Heart right ventricle (tissue), 16 donors: ENCODE results near the gene KRTDAP. TPM values are rescaled to one million over a fixed set of nuclear protein-coding genes. Genes with fewer than 3 reads are reported as not detected.

ENCODE experiments used
- ATAC-seq, 8 donors: fragments of 200-7000 bp; cut with Tn5 transposase; one replicate each; pipeline ENCODE4 v1.9.1; 2020; ENCODE audit warnings: mild to moderate bottlenecking in 8 of 8, moderate library complexity in 8 of 8, moderate number of reproducible peaks in 1 of 8
- DNase-seq, 2 donors: peaks; one replicate each; pipeline ENCODE4 v3.0.0-alpha.2; 2020
- H3K27ac ChIP-seq, 10 donors: fragments of 200-600 bp; sonication (generic) in 2 of 10; one replicate each; pipeline versions ENCODE4 v1.5.0 to v1.8.0; 2020 to 2022; ENCODE audit warnings: mild to moderate bottlenecking in 3 of 10
- H3K27me3 ChIP-seq, 7 donors: fragments of 200-600 bp; one replicate each; pipeline ENCODE4 v1.8.0; 2021 to 2022; ENCODE audit warnings: mild to moderate bottlenecking in 2 of 7
- H3K36me3 ChIP-seq, 9 donors: fragments of 200-600 bp; sonication (generic) in 1 of 9; one replicate each; pipeline versions ENCODE4 v1.5.0 to v1.8.0; 2020 to 2022; ENCODE audit warnings: mild to moderate bottlenecking in 2 of 9
- H3K4me1 ChIP-seq, 9 donors: fragments of 200-600 bp; sonication (generic) in 1 of 9; one replicate each; pipeline versions ENCODE4 v1.5.0 to v1.8.0; 2020 to 2022; ENCODE audit warnings: mild to moderate bottlenecking in 4 of 9
- H3K4me3 ChIP-seq, 10 donors: fragments of 200-600 bp; sonication (generic) in 2 of 10; one replicate each; pipeline versions ENCODE4 v1.5.0 to v1.8.0; 2020 to 2022; ENCODE audit warnings: mild to moderate bottlenecking in 7 of 10, moderate library complexity in 2 of 10
- H3K9me3 ChIP-seq, 11 donors: fragments of 200-600 bp in 10 of 11; sonication (generic) in 2 of 11; one replicate each; pipeline versions ENCODE4 v1.5.0 to v1.8.0; 2013 to 2022; ENCODE audit warnings: mild to moderate bottlenecking in 2 of 11, control low read depth in 1 of 11, moderate library complexity in 1 of 11
- WGBS, 2 donors: extraction: QIAGEN DNeasy Blood & Tissue Kit; methylation state at CpG; one replicate each; pipeline ENCODE4 v1.1.7; 2013; ENCODE audit warnings: inconsistent platforms in 1 of 2; 5-methylcytosine and 5-hydroxymethylcytosine counted together
- intact Hi-C, 10 donors: fragments of 100-400 bp; cut with DNase I; formaldehyde crosslinking; loops; one replicate each; pipeline versions ENCODE4 v1.11.1 to v1.14.2; 2022
- polyA plus RNA-seq, 2 donors: library from polyadenylated mRNA; stranded (reverse); fragments of 200-250 nt; gene quantifications; one replicate each; pipeline ENCODE4 v1.2.3, GENCODE V29; 2013
- total RNA-seq, 10 donors: library from RNA; stranded (reverse); fragmentation: NEBNext Ultra II Directional in 3 of 10; extraction: Animal tissue kit (Norgen Biotek cat#: 25700) in 3 of 10; gene quantifications; one replicate each; pipeline versions ENCODE4 v1.2.1 to v1.2.4, GENCODE V29; 2021 to 2023
- TF ChIP-seq, protein P1 (sequence below), 9 donors: fragments of 200-600 bp; sonication (generic) in 2 of 9; IDR thresholded peaks; one replicate each; pipeline versions ENCODE4 v1.5.0 to v1.8.0; 2021 to 2022; ENCODE audit warnings: antibody characterized with exemption in 9 of 9, mild to moderate bottlenecking in 5 of 9, moderate library complexity in 1 of 9
- donor health status: Arrhythmogenic right ventricular cardiomyopathy.
- donor health status: ischemic (EF 13 %, LVEDD 7.1; RV severe dilation, severe dysfunction).
- donor health status: healthy with polysubstance abuse.
- donor health status: DM: no; HTN: yes; CAD: no.
- donor health status: DM: no; HTN: no; CAD: no.
- donor health status: ischemic (EF 25% LVEDD 6.9; RV normal size, moderate dysfunction).
- donor health status: ischemic (EF 25% LVEDD 5.7; RV mildly dilated, moderate dysfunction).
- donor health status: healthy.
- donor health status: DM: yes; HTN: yes; CAD: no.
- donor health status: Ischemic cardiomyopathy.
- donor health status: ischemic (EF 35%, LVEDD 5.7; RV mildly dilated, moderate dysfunction).
- donor health status: nonischemic (EF 11% LVEDD 7.7; RV severe dilation, severe dysfunction).
- donor health status: DM: yes; HTN: yes; CAD: no.
- donor health status: PGD.
- donor health status: ischemic (EF 29% LVEDD 5.4; RV normal size, mild dysfunction).
- donor health status: nonischemic (EF 23%, LVEDD 6.1; RV moderate dilation, normal function).

KRTDAP gene
- total and polyA plus RNA-seq, 12 donors = not detected

DNA sequence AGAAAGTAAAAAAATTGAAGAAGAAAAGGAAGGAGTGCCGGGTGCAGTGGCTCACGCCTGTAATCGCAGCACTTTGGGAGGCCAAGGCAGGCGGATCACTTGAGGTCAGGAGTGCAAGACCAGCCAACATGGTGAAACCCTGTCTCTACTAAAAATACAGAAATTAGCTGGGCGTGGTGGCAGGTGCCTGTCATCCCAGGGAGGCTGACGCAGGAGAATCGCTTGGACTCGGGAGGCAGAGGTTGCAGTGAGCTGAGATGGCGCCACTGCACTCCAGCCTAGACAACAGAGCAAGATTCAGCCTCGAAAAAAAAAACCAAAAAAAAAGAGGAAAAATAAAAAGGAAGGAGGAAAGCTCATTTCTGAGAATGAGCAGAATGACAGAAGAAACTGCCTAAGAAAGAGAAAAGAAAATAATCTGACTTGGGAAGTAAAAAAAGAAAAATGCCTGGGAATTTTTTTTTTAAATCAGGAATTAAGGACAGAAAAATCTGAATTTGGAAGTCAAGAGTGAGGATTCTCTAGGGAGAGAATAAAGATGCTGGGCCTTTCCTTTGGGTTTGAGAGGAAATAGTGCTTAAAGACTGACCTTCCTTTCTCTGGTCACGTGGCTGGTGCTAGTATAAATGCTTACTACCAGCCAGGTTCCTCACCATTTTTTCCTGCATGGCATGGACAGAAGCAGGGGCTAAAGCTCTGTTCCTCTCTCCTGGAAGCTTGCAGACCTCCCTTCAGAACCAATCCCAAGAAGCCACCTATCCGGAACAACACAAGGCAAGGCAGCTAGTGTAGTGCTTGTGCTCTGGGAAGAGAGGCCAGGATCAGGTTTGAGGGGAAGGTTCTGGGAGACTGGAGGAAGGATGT, 42.4 kb downstream of the KRTDAP start, which contains the start of gene FFAR2:
TSS of gene FFAR2 (plus strand) at position 652 of the 864 bp plus-strand sequence. CDS start 1,458 bp downstream, outside the sequence.
- WGBS, 2 donors = 85 to 88% methylated on average over 12 of the region's 12 CpGs
- intact Hi-C loops = no loop called here
- peaks cover 0 to 68% (median 12%) of the 10 kb centered on the region in 9 donors for H3K4me1 ChIP-seq
- no peak for DNase-seq
- peaks cover 0 to 9% (median 0%) of the 10 kb centered on the region in 9 donors for H3K36me3 ChIP-seq
- H3K27ac ChIP-seq = peak within 1 kb of the TSS in 3 of 10 donors; percentile 46 to 85 (median 60)
- H3K9me3 ChIP-seq = no peaks in the 10 kb centered on the region
- H3K4me3 ChIP-seq = peak within 1 kb of the TSS in 1 of 10 donors; percentile 40
- TF ChIP-seq, protein P1, sequence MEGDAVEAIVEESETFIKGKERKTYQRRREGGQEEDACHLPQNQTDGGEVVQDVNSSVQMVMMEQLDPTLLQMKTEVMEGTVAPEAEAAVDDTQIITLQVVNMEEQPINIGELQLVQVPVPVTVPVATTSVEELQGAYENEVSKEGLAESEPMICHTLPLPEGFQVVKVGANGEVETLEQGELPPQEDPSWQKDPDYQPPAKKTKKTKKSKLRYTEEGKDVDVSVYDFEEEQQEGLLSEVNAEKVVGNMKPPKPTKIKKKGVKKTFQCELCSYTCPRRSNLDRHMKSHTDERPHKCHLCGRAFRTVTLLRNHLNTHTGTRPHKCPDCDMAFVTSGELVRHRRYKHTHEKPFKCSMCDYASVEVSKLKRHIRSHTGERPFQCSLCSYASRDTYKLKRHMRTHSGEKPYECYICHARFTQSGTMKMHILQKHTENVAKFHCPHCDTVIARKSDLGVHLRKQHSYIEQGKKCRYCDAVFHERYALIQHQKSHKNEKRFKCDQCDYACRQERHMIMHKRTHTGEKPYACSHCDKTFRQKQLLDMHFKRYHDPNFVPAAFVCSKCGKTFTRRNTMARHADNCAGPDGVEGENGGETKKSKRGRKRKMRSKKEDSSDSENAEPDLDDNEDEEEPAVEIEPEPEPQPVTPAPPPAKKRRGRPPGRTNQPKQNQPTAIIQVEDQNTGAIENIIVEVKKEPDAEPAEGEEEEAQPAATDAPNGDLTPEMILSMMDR (IDR thresholded peaks at IDR 0.05) = no peak
- peaks cover 0 to 10% (median 0%) of the 10 kb centered on the region in 7 donors for H3K27me3 ChIP-seq
- ATAC-seq = peak in 1 of 8 donors; percentile 48

DNA sequence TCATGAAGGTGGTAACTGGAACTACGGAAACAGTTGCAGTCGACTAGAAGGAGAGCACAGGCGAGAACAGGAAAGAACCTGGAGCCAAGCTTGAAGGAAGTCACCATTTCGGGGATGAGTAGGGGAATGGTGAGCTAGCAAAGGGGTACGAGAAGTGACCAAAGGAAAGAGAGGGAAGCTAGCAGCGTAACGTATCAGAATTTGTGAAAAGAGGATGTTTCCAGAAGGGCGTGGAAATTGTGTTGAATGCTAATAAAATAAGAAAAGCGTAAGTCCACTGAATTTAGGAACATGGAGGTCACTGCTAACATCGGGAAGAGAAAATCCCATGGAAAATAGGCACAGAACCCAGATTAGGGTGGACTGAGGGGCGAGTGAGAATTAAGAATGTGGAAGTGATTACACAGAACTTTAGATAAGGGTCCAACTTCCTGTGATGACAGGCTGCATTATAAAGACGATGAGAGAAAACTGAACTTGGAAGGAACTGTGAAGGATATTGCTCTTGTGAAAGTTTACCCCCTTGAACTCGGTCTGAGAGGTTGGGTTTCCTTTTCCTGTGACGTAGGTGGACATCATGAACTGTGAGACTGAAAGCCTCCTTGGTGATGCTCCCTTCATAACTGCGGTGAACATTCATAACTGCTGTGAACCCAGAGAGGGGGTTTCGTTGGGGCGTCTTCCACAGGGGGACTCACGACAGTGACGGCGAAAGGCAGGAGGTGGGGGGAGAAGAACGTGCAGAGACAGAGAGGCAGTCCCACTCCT, 44.3 kb downstream of the KRTDAP start:
- WGBS, 2 donors = 73 to 80% methylated on average over 21 of the region's 21 CpGs
- DNase-seq = no peak
- TF ChIP-seq, protein P1 (IDR thresholded peaks at IDR 0.05) = no peak
- peak overlapping the region in 1 of 10 donors; percentile 85 for H3K27ac ChIP-seq
- peaks cover 0 to 9% (median 0%) of the 10 kb centered on the region in 9 donors for H3K36me3 ChIP-seq
- H3K4me1 ChIP-seq = peaks cover 0 to 78% (median 12%) of the 10 kb centered on the region in 9 donors
- ATAC-seq = peak in 1 of 8 donors; percentile 41
- peaks cover 0 to 10% (median 0%) of the 10 kb centered on the region in 7 donors for H3K27me3 ChIP-seq
- intact Hi-C loops = no loop called here
- H3K4me3 ChIP-seq = no peak overlapping the region
- H3K9me3 ChIP-seq = no peaks in the 10 kb centered on the region

DNA sequence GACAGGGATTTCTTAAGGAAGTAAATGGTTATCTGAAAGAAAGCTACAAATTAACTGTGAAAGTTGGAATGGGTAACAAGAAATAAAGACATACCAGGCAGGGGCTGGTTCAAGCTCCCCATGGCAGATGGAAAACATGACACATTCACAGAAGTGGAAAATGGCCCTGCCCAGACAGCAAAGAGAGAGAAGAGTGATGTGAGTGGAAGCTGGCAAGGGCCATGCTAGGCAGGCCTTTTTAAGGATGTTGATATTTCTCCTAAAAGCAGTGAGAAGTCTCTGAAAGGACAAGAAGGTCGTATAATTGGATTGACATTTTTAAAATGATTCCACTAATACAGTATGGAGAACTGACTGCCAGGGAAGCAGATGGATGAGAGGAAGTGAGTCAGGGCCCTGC, 45.5 kb downstream of the KRTDAP start:
- DNase-seq = no peak
- no peak overlapping the region for H3K4me3 ChIP-seq
- WGBS, 2 donors = 76 to 85% methylated on average over 1 of the region's 1 CpG
- H3K27ac ChIP-seq = no peak overlapping the region
- H3K9me3 ChIP-seq = no peaks in the 10 kb centered on the region
- TF ChIP-seq, protein P1 (IDR thresholded peaks at IDR 0.05) = no peak
- H3K36me3 ChIP-seq = peaks cover 0 to under 1% (median 0%) of the 10 kb centered on the region in 9 donors
- ATAC-seq = no peak
- H3K27me3 ChIP-seq = peaks cover 0 to 9% (median 0%) of the 10 kb centered on the region in 7 donors
- H3K4me1 ChIP-seq = peaks cover 0 to 70% (median 9%) of the 10 kb centered on the region in 9 donors
- intact Hi-C loops = no loop called here

DNA sequence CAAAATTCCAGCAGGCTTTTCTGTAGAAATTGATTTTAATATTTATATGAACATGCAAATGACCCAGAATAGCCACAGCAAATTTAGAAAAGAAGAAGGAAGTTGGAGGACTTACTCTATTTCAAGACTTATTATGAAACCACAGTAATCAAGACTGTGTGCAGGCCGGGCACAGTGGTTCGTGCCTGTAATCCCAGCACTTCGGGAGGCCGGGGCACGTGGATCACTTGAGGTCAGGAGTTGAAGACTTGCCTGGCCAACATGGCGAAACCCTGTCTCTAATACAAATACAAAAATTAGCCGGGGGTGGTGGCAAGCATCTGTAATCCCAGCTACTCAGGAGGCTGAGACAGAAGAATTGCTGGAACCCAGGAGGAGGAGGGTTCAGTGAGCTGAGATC, 48.2 kb downstream of the KRTDAP start:
- ATAC-seq = no peak

More for the DNA sequence above, 48.2 kb downstream of the KRTDAP start:
- peaks cover 0 to 61% (median 8%) of the 10 kb centered on the region in 9 donors for H3K4me1 ChIP-seq
- H3K27ac ChIP-seq = no peak overlapping the region
- H3K27me3 ChIP-seq = no peaks in the 10 kb centered on the region
- TF ChIP-seq, protein P1 (IDR thresholded peaks at IDR 0.05) = no peak
- WGBS, 2 donors = 79 to 83% methylated on average over 7 of the region's 7 CpGs
- no peaks in the 10 kb centered on the region for H3K9me3 ChIP-seq
- H3K36me3 ChIP-seq = no peaks in the 10 kb centered on the region
- no peak for DNase-seq
- intact Hi-C loops = no loop called here
- H3K4me3 ChIP-seq = no peak overlapping the region
